Fibroblast of upper back skin (primary cell): ENCODE measurements around the gene ASCL5.

ENCODE experiments used
- DNase-seq: peaks from one replicate; pipeline ENCODE4 v3.0.0-alpha.2; 2013

Gene ASCL5

GRCh38 chr1:201083741-201084140, 43.2 kb downstream of the ASCL5 start:
- DNase-seq, result no peak

GRCh38 chr1:201080135-201080534, 46.8 kb downstream of the ASCL5 start:
- no peak for DNase-seq

- DNase-seq, result no peak
Observed at GRCh38 chr1:201077736-201078135, 49.2 kb downstream of the ASCL5 start.

GRCh38 chr1:201077116-201077515, 49.9 kb downstream of the ASCL5 start:
- DNase-seq, result no peak

GRCh38 chr1:201076092-201076491, 50.9 kb downstream of the ASCL5 start:
- no peak for DNase-seq

GRCh38 chr1:201074018-201074417, 53.0 kb downstream of the ASCL5 start:
- DNase-seq, result no peak

- DNase-seq, result no peak
Observed at GRCh38 chr1:201072922-201073321, 54.1 kb downstream of the ASCL5 start.

- no peak for DNase-seq
Observed at GRCh38 chr1:201072149-201072548, 54.8 kb downstream of the ASCL5 start.

GRCh38 chr1:201069636-201070035, 57.3 kb downstream of the ASCL5 start:
- DNase-seq, result no peak

GRCh38 chr1:201068976-201069375, 58.0 kb downstream of the ASCL5 start:
- no peak for DNase-seq

GRCh38 chr1:201066986-201067385, 60.0 kb downstream of the ASCL5 start:
- no peak for DNase-seq

- DNase-seq, result no peak
Observed at GRCh38 chr1:201065686-201066085, 61.3 kb downstream of the ASCL5 start.

GRCh38 chr1:201064806-201065205, 62.2 kb downstream of the ASCL5 start:
- no peak for DNase-seq
